GM18507 (cell line): ENCODE measurements around the gene PAPPA2.
"Not testable (repeated sequence)": the region's sequence is repeated elsewhere in the genome, so short reads cannot be mapped to it uniquely, and the experiment has no call there.

Source experiments
- DNase-seq: peaks from one replicate; pipeline ENCODE4 v3.0.0; 2011; ENCODE audit warnings: low read depth; ENCODE audit not compliant: insufficient read length; ENCODE audit errors: extremely low spot score
- FAIRE-seq: peaks from 2 replicates; lab custom pipeline; 2011; peaks lifted over from hg19 to GRCh38; lab: Jason Lieb, UNC

Gene PAPPA2

GRCh38 chr1:176736015-176736414 is 273.0 kb downstream of the PAPPA2 start:
- DNase-seq = no peak
- FAIRE-seq = no peak

DNA sequence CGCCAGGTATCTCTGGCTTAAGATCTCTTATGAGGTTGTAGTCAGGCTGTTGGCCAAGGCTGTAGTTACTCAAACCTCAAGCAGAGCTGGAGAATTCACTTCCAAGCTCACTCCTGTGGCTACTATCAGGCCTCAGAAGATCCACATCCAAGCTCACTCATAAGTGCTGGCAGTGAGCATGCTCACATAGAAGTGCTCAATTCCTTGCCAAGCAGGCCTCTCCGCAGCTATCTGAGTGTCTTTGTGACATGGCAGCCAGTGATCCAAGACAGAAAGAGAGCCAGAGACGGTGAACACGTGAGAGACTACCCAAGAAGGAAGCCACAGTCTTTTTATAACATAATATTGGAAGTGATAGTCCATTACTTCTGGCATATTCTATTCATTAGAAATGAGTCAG is 278.2 kb downstream of the PAPPA2 start:
- no peak for FAIRE-seq

DNA sequence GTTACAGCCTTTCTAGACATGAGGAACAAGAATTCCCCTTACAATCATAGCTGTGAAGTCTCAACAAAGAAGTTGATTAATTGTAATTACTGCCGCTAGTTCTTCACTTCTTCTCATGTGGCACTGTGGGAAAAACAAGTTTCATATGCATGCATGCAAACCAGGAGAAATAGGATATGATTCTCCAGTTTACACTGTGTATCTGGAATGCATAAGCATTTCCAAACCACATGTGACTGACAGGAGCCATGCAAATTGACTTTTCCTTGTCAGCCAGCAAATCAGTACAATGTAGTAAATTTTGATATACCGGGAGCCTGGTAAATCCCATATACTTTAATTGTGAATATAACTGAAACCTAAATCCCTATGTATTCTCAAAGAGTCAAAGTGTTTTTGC is 279.3 kb downstream of the PAPPA2 start:
- DNase-seq (no peak), FAIRE-seq (no peak)

More for the DNA sequence above, 278.2 kb downstream of the PAPPA2 start:
- DNase-seq = no peak

DNA sequence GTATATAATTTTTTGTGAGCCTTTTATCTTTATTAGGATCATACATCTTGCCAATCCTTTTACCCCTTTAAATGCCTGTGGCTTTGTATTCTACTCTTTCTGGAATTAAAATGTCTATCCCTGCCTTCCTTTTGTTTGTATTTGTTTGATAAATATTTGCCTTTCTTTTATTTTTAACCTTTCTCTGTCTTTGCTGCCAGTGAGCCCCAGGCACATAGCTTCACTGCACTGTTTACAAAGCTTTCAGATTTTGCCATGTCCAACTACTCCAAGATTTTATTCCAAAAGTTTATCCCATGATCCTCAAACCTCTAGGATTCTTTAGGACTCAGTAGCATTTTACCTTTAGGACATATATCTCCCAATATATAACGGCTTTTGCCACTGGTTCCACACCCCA is 281.2 kb downstream of the PAPPA2 start:
- DNase-seq = no peak

DNA sequence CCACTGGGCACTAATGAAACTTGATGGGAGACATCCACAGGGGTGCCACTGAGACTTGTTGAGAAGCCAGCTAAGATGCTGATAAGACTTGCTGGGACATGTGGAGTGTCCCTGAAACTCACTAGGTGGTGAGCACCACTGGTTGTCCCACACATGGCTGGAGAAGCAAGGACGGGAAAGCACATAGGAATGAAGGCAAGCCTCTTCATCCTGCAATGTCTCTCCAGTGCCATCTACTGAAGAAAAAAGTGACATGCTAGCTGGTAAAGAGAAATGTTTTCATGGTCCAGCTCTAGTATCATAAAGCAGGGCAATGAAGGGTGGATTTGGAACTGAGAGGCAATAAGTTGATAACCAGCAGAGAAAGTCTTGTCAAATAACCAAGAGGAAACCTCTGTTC is 283.0 kb downstream of the PAPPA2 start:
- FAIRE-seq (no peak), DNase-seq (no peak)

More for the DNA sequence above, 281.2 kb downstream of the PAPPA2 start:
- FAIRE-seq = no peak

GRCh38 chr1:176752505-176752904 is 289.5 kb downstream of the PAPPA2 start:
- no peak for FAIRE-seq
- DNase-seq = no peak

DNA sequence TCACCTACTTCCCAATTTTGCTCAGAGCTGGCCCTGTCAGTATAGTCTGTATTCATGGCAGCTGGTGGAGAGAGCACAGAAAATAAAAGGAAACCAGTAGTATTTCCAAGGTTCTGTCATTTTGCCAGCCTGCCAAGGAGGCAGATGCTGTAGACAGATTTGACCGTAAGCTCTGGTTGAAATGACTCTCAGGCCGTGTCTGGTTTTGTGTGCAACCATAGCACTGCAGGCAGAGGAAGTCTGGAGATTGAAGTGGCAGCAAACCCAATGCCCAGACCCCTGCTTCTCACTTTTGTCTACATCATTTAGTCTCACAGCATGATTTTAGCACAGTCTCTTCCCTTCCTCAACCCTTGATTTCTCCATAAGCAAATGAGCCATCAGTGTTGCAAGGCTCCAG is 291.7 kb downstream of the PAPPA2 start:
- FAIRE-seq = no peak
- no peak for DNase-seq

- DNase-seq, FAIRE-seq: not testable (repeated sequence)
These were observed 293.8 kb downstream of the PAPPA2 start for GRCh38 chr1:176756817-176757216.

- FAIRE-seq (no peak), DNase-seq (no peak)
These were observed 302.6 kb downstream of the PAPPA2 start for GRCh38 chr1:176765608-176766007.

- DNase-seq = no peak
- no peak for FAIRE-seq
These were observed 303.8 kb downstream of the PAPPA2 start for GRCh38 chr1:176766779-176767178.

DNA sequence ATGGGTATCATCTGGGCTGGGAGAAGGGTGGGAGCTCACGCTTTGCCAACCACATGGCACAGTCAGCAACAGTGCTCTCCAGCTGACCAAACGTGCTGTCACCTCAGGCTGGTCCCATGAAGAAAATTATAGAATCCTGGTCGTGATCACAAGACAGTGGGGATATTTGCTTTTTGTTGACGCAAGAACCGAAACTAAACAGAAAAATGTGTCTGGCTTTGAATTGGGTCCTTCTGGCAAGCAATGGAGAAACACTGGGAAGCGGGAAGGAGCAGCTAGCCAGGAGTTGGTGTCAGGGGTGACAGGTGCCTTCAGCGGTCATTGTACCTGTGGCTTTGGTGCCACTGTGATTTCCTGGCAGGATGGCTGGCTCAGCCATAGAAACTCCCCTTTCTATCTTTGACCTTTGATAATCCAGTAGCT is 304.8 kb downstream of the PAPPA2 start:
- FAIRE-seq (no peak), DNase-seq (no peak)

DNA sequence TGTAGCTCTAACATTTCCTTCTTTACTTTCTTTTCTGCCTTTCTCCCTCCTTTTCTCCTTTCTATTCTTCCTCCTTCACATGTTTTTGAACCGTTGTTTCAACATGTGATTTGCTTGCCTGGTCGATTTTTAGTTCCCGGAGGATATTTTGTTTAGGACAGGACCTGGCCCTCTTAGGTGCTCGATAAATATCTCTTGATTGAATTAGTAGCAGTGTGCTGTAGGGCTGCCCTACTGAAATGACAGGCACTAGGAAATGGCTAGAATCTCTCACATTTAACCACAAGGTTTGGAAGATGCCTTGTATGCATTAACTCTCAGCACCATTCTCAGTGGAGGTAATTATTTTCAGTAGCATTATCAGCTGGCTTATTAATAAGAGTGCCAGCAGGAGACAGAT is 305.6 kb downstream of the PAPPA2 start:
- no peak for DNase-seq

DNA sequence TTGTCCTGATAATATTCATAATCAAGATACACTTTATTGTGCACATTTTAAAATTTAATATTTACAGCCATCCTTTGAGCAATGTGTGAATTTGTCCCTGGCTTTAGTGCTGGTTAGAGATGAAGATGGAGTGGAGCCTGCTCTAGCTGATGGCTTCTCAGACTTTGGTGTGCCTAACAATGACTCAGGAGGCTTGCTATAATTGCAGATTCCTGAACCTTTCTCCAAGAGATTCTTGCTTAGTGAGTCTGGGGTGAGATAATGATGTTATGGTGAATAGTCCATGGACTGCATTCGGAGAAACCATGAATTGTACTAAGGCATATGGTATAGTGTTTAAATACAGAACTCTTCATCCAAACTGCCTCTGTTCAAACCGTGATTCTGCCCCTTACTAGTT is 307.1 kb downstream of the PAPPA2 start:
- FAIRE-seq (no peak), DNase-seq (no peak)

More for the DNA sequence above, 305.6 kb downstream of the PAPPA2 start:
- FAIRE-seq = no peak

DNA sequence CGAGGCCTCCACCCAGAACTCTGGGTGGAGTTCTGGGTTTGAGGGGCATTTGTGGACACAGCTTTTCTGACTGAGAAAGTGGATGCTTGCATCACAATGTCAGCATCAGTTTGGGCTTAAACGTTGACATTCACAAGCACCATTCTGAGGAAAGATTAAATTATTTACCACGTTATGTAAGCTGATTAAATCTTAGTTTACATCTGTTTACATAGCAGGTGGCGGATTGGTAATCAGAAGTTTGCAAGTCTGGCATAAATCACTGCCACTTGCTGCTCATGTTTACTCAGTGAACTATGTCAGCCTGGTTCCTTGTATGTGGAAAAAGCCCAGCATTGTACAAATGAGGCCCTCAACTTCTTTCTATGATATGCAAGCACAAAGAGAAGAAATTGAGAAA is 310.1 kb downstream of the PAPPA2 start:
- DNase-seq (no peak), FAIRE-seq (no peak)

DNA sequence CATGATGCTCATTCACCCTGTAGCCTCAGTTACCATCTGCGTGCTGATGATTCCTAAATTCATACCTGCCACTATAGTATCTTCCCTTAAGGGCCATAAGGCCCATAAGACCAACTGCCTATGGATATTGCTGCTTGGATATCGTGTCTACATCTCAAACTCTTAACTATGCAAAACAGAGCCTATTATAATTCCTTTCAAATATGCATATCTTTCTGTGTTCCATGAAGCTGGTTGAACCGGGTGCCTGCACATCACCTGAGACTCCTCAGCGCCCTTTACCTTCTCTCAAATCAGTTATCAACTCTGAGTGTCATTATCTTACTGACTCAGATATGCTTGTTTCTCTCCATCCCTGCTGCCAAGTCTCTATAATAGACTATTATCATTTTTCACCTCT is 311.2 kb downstream of the PAPPA2 start:
- FAIRE-seq (no peak), DNase-seq (no peak)

GRCh38 chr1:176775378-176775777 is 312.4 kb downstream of the PAPPA2 start:
- DNase-seq = no peak

GRCh38 chr1:176775996-176776395 is 313.0 kb downstream of the PAPPA2 start:
- FAIRE-seq (no peak), DNase-seq (no peak)

More at GRCh38 chr1:176775378-176775777, 312.4 kb downstream of the PAPPA2 start:
- no peak for FAIRE-seq

GRCh38 chr1:176778056-176778455 is 315.1 kb downstream of the PAPPA2 start:
- FAIRE-seq = no peak
- no peak for DNase-seq

DNA sequence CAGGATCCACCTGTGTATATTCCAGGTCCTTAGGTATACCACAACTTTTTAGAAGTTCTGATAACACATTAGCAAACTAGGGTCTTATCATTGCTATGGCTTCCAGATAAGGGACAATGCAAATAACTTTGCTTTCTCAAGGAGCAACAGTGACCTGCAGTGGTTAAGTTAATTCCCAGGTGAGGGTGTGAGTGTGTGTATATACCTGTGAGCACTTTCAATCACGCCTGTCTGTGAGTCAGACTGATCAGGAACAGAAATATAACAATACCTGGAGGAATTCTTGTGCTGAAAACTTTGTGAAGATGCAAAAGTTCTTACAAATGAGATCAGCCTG is 317.0 kb downstream of the PAPPA2 start:
- no peak for FAIRE-seq

GRCh38 chr1:176783309-176783708 is 320.3 kb downstream of the PAPPA2 start:
- no peak for DNase-seq
- no peak for FAIRE-seq

More for the DNA sequence above, 317.0 kb downstream of the PAPPA2 start:
- DNase-seq = no peak

GRCh38 chr1:176785056-176785455 is 322.1 kb downstream of the PAPPA2 start:
- DNase-seq = no peak
- FAIRE-seq = no peak

GRCh38 chr1:176785791-176786190 is 322.8 kb downstream of the PAPPA2 start:
- FAIRE-seq (no peak), DNase-seq (no peak)
